Measurements from ENCODE around the gene IL27RA. TPM values are rescaled to one million over a fixed set of nuclear protein-coding genes. Genes with fewer than 3 reads are reported as not detected.

Gene IL27RA
- total RNA-seq, 1 experiment from 2014 or later = 14.2 TPM

DNA sequence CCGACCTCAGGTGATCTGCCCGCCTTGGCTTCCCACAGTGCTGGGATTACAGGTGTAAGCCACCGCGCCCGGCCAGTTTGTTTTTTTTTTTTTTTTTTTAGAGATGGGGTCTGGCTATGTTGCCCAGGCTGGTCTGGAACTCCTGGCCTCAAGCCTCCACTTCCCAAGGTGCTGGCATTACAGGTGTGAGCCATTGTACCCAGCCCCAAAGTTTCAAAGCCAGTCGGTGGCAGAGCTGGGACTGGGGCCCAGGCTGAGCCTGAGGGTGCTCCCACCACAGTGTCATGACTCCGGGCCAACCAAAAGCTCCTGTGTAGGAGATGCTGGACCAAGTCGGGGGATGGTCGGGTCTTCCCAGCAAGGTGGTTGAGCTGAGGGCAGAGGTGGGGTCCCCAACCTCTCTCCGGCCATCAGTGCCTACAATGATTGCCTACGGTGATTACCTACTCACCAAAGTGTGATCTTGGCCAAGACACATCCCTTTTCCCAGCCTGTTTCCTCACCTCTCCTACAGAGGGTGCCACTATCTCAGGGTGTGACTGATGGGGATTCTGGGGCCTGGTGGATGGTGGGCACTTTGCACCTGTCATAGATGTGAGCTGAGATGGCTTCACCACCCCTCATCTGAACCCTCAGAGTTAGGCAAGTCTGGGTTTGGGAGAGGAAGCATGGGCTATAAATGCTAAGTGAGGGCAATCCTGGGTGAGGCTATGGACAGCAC, 64.9 kb downstream of the IL27RA start:
- Histone ChIP-seq H3K9me2 (replicated peaks; ENCODE audit: low read length) (no peaks in the 10 kb centered on the region), H3K9ac (ENCODE audit: low read length) (no peak overlapping the region), H3K9me3 (ENCODE audit: low read length) (peaks cover 7% of the 10 kb centered on the region; the same call in 1 of the 2 replicates), H4K20me1 (ENCODE audit: low read length) (no peaks in the 10 kb centered on the region), H3K27me3 (ENCODE audit: low read length) (no peaks in the 10 kb centered on the region), H2AFZ (ENCODE audit: low read length) (no peak overlapping the region), H3F3A (ENCODE audit: low read length, unreplicated experiment) (no peaks in the 10 kb centered on the region), H3K4me2 (ENCODE audit: low read length) (no peak overlapping the region), H3K27ac (ENCODE audit: low read length) (no peak overlapping the region), H3K4me3 (ENCODE audit: low read length) (no peak overlapping the region), H3K4me1 (ENCODE audit: insufficient read depth, low read length) (peaks cover 8% of the 10 kb centered on the region; the same call in 1 of the 2 replicates), H3K79me2 (ENCODE audit: low read length) (no peaks in the 10 kb centered on the region), H3K36me3 (ENCODE audit: low read depth, low read length) (peaks cover 14% of the 10 kb centered on the region)
- BruUV-seq (replicated peaks) = no TSS peak
- peak; percentile 23; the same call in 1 of the 2 replicates for ATAC-seq
- DNase-seq = no peak
- ChIA-PET POLR2A (ENCODE audit: unreplicated experiment) (no interaction called here), CTCF (interaction anchor here (0.7 kb wide), 1 partner anchor 24 kb away, joined by 3 read pairs; the partner anchor contains the start of gene MISP3)
- intact Hi-C loops (cut with micrococcal nuclease) = no loop called here
- no peak for TF ChIP-seq EZH2 (IDR thresholded peaks at IDR 0.05; ENCODE audit: low read length, unreplicated experiment)
- TF ChIP-seq, protein P1, sequence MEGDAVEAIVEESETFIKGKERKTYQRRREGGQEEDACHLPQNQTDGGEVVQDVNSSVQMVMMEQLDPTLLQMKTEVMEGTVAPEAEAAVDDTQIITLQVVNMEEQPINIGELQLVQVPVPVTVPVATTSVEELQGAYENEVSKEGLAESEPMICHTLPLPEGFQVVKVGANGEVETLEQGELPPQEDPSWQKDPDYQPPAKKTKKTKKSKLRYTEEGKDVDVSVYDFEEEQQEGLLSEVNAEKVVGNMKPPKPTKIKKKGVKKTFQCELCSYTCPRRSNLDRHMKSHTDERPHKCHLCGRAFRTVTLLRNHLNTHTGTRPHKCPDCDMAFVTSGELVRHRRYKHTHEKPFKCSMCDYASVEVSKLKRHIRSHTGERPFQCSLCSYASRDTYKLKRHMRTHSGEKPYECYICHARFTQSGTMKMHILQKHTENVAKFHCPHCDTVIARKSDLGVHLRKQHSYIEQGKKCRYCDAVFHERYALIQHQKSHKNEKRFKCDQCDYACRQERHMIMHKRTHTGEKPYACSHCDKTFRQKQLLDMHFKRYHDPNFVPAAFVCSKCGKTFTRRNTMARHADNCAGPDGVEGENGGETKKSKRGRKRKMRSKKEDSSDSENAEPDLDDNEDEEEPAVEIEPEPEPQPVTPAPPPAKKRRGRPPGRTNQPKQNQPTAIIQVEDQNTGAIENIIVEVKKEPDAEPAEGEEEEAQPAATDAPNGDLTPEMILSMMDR (conservative IDR thresholded peaks at IDR 0.05; ENCODE audit: low read depth, low read length) = peak; percentile 49
- no peak for TF ChIP-seq EZH2phosphoT487 (IDR thresholded peaks at IDR 0.05; ENCODE audit: borderline replicate concordance, low read length)

DNA sequence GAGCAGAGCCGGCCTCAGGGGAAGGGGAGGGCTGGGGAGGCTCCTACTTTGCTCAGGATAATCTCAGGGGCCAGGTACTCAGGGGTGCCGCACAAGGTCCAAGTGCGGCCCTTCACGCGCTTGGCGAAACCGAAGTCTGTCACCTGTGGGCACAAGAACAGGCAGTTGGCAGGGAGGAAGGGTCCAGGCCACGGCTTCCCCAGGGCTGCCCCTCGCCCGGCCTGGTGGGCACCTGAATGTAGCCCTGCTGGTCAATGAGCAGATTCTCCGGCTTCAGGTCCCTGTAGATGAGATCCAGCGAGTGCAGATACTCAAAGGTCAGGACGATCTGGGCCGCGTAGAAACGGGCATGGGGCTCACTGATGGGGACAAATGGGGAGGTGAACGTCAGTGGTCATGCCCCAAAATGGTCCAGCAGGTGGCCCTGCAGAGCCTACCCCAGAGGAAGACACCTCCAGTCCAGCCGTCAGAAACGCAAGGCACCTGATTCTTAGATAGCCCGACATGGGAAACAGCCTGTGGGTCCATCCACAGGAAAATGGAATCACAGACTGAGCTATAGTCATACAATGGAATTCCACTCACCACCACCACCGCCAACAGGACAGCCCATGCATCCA, 66.1 kb downstream of the IL27RA start:
- H3K36me3 ChIP-seq (ENCODE audit: low read depth, low read length) = peaks cover 19% of the 10 kb centered on the region
- no peak overlapping the region for H3K27ac ChIP-seq (ENCODE audit: low read length)
- DNase-seq = no peak
- H3K9ac ChIP-seq (ENCODE audit: low read length) = no peak overlapping the region
- no peaks in the 10 kb centered on the region for H3K27me3 ChIP-seq (ENCODE audit: low read length)
- CTCF ChIA-PET = no interaction called here
- no peaks in the 10 kb centered on the region for H4K20me1 ChIP-seq (ENCODE audit: low read length)
- no peak overlapping the region for H3K4me3 ChIP-seq (ENCODE audit: low read length)
- POLR2A ChIA-PET (ENCODE audit: unreplicated experiment) = no interaction called here
- H3K4me1 ChIP-seq (ENCODE audit: insufficient read depth, low read length) = peaks cover 5% of the 10 kb centered on the region; the same call in 1 of the 2 replicates
- H3K4me2 ChIP-seq (ENCODE audit: low read length) = no peak overlapping the region
- H3K79me2 ChIP-seq (ENCODE audit: low read length) = no peaks in the 10 kb centered on the region
- peak; percentile 40; the same call in 1 of the 2 replicates for ATAC-seq
- TF ChIP-seq, protein P1 (conservative IDR thresholded peaks at IDR 0.05; ENCODE audit: low read depth, low read length) = peak; percentile 43
- no peak for TF ChIP-seq EZH2 (IDR thresholded peaks at IDR 0.05; ENCODE audit: low read length, unreplicated experiment)
- H3K9me2 ChIP-seq (replicated peaks; ENCODE audit: low read length) = no peaks in the 10 kb centered on the region
- H2AFZ ChIP-seq (ENCODE audit: low read length) = no peak overlapping the region
- no TSS peak for BruUV-seq (replicated peaks)
- intact Hi-C loops (cut with micrococcal nuclease) = no loop called here
- peaks cover 7% of the 10 kb centered on the region; the same call in 1 of the 2 replicates for H3K9me3 ChIP-seq (ENCODE audit: low read length)
- H3F3A ChIP-seq (ENCODE audit: low read length, unreplicated experiment) = no peaks in the 10 kb centered on the region
